HG03039 (cell line): ENCODE results near the gene METTL14.
"Not testable (repeated sequence)": the region's sequence is repeated elsewhere in the genome, so short reads cannot be mapped to it uniquely, and the experiment has no call there.

Experiments
- ATAC-seq: cut with Tn5 transposase; IDR thresholded peaks from one replicate; pipeline ENCODE4 v1.9.1; 2021; ENCODE audit warnings: mild to moderate bottlenecking, moderate library complexity; ENCODE audit not compliant: unreplicated experiment

The METTL14 gene

GRCh38 chr4:118684873-118685811, at the start of gene METTL14:
METTL14 (plus strand) TSS chr4:118685392; CDS start chr4:118685535, 143 bp downstream.
- ATAC-seq = peak; percentile 99

DNA sequence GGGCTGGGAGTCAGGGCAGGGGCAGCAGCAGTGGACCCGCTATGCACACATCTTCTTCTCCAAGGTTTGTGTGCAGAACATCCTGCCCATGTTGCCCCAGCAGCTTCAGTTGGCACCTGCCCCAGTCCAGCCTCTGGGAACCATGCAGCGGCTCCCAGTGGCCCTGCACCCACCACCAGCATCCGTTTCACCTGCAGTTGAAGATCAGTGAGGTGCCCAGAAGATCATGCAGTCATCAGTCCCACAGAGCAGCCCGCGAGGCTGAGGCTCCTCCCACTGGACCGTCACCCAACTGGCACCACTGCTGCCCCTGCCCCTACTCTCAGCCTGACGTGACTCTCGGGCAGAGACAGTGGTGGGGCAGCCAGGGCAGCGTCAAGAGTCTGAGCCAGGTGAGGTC, 49.1 kb upstream of the METTL14 start:
- not testable (repeated sequence) for ATAC-seq

- not testable (repeated sequence) for ATAC-seq
Measured at GRCh38 chr4:118664665-118665064, 20.5 kb upstream of the METTL14 start.

GRCh38 chr4:118669220-118669619, 16.0 kb upstream of the METTL14 start:
- ATAC-seq = not testable (repeated sequence)

DNA sequence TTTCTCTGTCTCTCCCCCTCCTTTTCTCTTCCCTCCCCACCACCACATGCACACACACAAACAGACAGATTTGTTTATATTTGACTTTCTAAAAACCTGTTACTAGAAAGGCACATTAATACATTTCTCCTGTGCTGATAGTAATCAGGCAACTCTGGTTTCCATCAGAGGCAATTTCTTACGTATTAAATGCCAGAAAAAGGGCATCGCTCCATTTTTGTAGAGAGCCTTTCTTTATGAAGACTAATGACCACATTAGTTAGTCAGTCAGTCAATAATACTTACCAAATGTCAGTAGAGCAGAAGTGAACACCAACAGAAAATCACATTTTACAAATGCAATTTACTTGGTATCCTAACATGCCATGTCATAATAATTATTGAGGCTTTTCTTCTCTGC, 14.2 kb upstream of the METTL14 start:
- ATAC-seq = not testable (repeated sequence)

GRCh38 chr4:118676128-118676527, 9.1 kb upstream of the METTL14 start:
- ATAC-seq = no peak

DNA sequence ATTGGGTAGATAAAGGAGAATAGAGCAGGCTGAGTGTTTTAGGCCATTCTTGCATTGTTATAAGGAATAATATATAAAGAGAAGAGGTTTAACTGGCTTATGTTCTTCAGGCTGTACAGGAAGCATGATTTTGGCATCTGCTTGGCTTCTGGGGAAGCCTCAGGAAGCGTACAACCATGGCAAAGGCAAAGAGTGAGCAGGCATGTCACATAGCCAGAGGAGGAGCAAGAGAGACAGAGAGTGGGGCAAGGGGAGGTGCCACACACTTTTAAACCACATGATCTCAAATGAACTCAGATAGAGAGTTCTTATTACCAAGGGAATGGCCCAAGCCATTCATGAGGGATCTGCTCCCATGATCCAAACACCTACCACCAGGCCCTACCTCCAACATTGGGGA, 4.4 kb upstream of the METTL14 start:
- no peak for ATAC-seq

DNA sequence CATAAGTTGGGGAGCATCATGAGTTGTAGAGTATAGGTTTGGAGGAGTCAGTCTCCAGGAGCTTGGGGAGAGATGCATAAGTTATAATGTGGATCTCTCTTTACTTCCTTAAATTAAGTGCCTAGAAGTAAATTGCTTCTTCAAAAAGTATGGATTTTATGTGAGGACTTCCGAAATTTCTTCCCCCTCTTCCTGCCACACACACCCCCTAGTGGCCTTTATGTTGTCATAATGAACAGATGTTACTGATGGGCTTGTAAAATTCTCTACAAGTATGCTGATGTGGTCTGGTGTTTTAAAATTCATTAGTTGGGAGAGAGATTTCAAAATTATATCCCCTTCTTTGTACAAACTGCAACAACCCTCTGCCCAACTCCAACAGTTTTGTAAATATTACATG, 2.3 kb upstream of the METTL14 start:
- ATAC-seq = no peak

DNA sequence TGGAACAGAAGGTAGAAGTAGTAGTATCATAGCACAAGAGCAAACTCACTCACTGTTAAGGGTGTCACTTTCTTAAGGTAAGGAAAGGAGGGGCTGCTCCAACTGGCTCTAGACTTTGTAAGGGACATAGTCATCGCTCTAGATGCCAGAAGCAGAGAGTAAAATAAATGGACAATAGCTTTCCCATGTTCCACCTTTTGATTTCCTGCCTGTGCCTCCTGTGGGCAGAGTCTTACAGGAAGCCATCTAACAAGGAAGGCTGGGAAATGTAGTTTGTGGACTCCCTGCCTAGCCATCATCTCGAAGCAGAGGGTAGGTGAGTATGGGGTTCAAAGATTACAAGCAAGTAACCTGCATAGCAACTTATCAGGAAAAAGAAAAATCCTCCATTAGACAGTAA, 1.7 kb upstream of the METTL14 start:
- no peak for ATAC-seq

DNA sequence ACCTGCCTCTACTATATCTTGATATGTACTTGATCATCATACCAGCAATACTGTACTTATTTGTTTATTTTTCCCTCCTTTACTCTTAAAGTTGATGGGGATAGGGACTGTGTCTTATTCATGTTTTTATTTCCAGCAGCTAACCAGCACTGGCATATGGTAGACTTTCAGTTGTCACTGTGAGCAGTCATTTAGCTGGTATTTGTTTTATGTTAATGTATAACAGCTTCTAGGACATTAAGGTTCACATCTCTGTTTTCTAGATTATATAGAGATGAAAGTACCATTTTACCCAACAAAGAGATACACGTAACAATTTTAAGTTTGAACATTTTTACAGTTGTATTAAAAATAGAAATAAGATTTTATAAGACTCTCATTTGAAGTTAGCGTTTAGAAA, 17.9 kb downstream of the METTL14 start:
- ATAC-seq = no peak

- ATAC-seq = no peak
Measured at GRCh38 chr4:118711052-118711451, 25.9 kb downstream of the METTL14 start.

DNA sequence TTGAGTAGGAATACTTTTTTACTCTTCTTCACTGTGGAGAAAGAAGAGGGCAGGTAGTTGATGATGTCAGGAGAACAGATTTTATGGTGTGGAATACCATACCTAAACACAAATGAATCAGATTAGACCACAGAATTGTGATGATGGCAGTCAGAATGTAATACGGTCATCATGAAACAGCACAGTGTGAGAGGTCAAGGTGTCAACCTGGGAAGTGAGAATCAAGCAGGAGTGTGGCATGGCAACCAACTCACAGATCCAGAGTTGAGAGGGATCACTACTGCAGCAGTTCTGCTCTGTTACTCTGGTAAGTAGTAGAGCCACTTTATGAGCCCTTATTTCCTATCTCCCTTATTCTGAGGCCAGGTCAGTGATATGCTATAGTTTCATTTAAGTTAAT, 27.7 kb downstream of the METTL14 start:
- no peak for ATAC-seq

- no peak for ATAC-seq
Measured at GRCh38 chr4:118714682-118715081, 29.5 kb downstream of the METTL14 start.

GRCh38 chr4:118716304-118716703, 31.1 kb downstream of the METTL14 start:
- ATAC-seq = no peak

- ATAC-seq = no peak
Measured at GRCh38 chr4:118718511-118719170, 33.4 kb downstream of the METTL14 start.

DNA sequence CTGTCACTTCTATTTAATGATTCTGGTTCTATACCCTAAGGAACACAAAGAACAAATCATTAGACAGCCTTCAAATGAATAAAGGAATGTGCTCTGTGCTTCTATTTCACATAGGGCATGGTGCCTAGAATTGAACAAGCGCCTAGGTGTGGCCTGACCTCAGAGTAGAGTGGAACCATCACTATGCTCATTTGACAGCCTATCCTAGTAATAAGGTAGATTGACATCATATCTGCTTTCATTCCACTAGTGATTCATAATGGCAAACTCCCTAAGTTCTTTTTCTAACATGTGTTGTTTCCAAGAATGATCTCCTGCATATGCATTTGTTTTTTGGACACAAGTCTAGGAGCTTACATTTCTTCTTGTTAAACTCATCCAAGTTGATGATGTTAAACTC, 36.6 kb downstream of the METTL14 start:
- ATAC-seq = no peak

DNA sequence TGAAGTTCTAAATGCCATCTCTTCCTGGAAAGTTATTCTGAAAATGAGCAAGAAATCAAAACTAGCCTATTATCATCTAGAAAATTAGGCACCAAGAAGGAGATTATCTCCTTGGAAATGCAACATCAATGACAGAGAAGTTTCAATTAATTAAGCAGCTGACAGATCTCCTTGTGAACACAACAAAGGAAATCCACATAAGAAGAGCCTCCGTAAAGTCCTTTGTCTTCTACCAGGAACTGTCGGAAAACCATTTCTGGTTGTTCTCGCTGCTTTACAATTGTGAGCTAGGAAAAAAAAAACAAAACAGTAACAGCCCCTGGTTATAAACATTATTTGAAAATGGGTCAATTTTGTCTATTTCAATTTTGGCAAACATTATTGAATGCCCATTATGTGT, 38.2 kb downstream of the METTL14 start:
- no peak for ATAC-seq

DNA sequence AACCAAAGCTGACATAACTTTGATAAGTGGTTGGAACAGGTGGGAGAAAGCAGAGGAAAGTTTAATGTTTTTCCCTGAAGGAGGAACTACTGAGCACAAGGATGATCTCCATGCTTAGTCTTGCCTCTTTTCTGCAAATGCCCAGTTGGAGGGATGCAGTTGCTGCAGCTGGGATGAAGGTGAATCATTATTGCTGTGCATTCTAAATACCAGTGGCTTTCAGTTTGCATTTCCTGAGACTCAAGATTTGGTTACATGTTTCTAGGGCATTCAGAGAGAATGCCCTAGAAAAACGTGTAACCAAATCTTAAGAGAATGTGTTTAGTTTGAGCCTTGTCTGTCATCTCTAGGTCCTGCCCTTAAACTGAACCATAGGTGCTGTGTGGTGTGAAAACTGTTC, 42.2 kb downstream of the METTL14 start:
- ATAC-seq = no peak

DNA sequence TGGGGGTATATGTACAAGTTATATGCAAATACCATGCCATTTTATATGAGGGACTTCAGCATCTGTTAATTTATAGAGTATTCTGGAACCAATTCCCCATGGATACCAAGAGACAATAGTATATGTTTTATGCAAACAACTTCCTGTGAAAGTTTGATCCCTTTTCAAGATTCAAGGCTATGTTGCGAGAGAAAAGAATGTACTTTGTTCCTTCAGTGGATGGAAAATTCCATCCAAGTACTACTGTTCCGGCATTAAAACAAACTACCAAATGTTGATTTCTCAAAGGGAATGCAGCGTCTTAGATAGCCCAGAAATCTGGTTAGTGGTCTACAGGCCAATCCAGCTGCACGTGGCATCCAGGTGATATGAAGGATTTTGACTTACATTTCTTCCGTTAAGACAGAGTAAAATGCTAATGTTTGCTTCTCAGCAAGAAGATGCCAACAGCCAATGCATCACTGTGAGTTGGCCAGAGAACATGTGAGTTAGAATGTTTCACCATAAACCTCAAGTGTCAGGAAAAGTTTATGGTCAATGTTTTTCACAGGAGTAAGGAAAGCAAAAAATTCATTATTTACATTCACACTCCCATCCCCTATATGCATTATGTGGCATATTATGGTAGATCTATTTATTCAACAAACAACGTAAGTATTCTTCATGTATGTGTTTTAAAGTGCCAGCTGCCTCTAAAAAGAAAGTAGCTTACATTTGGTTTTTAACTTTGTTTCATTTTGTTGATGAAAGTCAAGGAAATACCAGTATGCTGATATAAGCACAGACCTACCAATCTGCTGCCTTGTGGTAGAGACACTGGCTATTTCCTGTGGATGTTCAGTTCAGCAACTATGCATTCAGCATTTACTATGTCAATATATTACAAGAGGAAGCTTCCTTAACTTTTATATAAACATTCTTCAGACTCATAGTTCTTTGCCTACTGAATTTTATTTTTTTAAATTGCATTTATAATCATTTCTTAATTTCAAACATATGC, 44.4 kb downstream of the METTL14 start:
- no peak for ATAC-seq

- ATAC-seq = no peak
Measured at GRCh38 chr4:118730683-118731082, 45.5 kb downstream of the METTL14 start.
